ENCODE results near the gene AHCYL2. TPM values are rescaled to one million over a fixed set of nuclear protein-coding genes. Genes with fewer than 3 reads are reported as not detected.

AHCYL2 gene
- polyA plus RNA-seq, 1 donor from 2014 or later, result 39.9 TPM

- H3K79me2 ChIP-seq (replicated peaks; ENCODE audit: insufficient read depth, low read length), result peaks cover 44% of the 10 kb centered on the region
Measured at GRCh38 chr7:129227646-129228578, 3.1 kb downstream of the AHCYL2 start.

More at GRCh38 chr7:129227646-129228578, 3.1 kb downstream of the AHCYL2 start:
- H3K9me2 ChIP-seq (ENCODE audit: insufficient read depth, low read length), result no peaks in the 10 kb centered on the region
- H3K36me3 ChIP-seq (ENCODE audit: insufficient read depth, low read length), result no peaks in the 10 kb centered on the region
- no peak overlapping the region for H3K9ac ChIP-seq (ENCODE audit: low read length)
- H3K9me3 ChIP-seq (ENCODE audit: low read length), result no peaks in the 10 kb centered on the region
- H3F3A ChIP-seq (ENCODE audit: insufficient read depth, low read length, poor library complexity, severe bottlenecking), result peaks cover 6% of the 10 kb centered on the region
- H2AFZ ChIP-seq (ENCODE audit: low read depth, low read length), result no peak overlapping the region
- no peak for TF ChIP-seq EP300 (conservative IDR thresholded peaks at IDR 0.05; ENCODE audit: poor library complexity, severe bottlenecking)
- no peak for TF ChIP-seq SMC3 (conservative IDR thresholded peaks at IDR 0.05; ENCODE audit: poor library complexity)
- no peak for TF ChIP-seq POLR2AphosphoS5 (IDR thresholded peaks at IDR 0.05)
- no peak for TF ChIP-seq MXI1 (conservative IDR thresholded peaks at IDR 0.05; ENCODE audit: poor library complexity, severe bottlenecking)
- TF ChIP-seq REST (IDR thresholded peaks at IDR 0.05; ENCODE audit: borderline replicate concordance), result no peak
- TF ChIP-seq EZH2 (IDR thresholded peaks at IDR 0.05; ENCODE audit: borderline replicate concordance, insufficient read depth, low read length, poor library complexity, severe bottlenecking), result no peak
- TF ChIP-seq RAD21 (conservative IDR thresholded peaks at IDR 0.05), result no peak
- no peak for TF ChIP-seq CTCF (IDR thresholded peaks at IDR 0.05; ENCODE audit: poor library complexity, severe bottlenecking)
- TF ChIP-seq TAF1 (IDR thresholded peaks at IDR 0.05; ENCODE audit: low read depth), result no peak
- peak overlapping the region; percentile 77 for H3K4me3 ChIP-seq (ENCODE audit: low read length)
- H3K4me2 ChIP-seq (ENCODE audit: low read length), result no peak overlapping the region
- no peaks in the 10 kb centered on the region for H3K27me3 ChIP-seq (ENCODE audit: insufficient read depth, low read depth, low read length)
- no peaks in the 10 kb centered on the region for H4K20me1 ChIP-seq (ENCODE audit: insufficient read depth)
- H3K27ac ChIP-seq (ENCODE audit: low read length), result no peak overlapping the region

Measured in neural cell (in vitro differentiated cells).